Activated CD4-positive, alpha-beta T cell treated with anti-CD3 and anti-CD28 coated beads, Interleukin-2, amount 10 ng/mL, durations not matched to agents 7 days and 5 days (primary cell): Measurements from ENCODE around the gene LPIN3. TPM values are rescaled to one million over a fixed set of nuclear protein-coding genes. Genes with fewer than 3 reads are reported as not detected.

ENCODE experiments used
- CTCF ChIA-PET: fragments of 350-600 bp; sonication (Branson Sonifier 250); formaldehyde crosslinking; loops from one replicate; lab custom pipeline; 2021; ENCODE audit warnings: antibody characterized with exemption; lab: Charles Lee
- POLR2A ChIA-PET: fragments of 350-600 bp; sonication (Branson Sonifier 250); formaldehyde crosslinking; loops from one replicate; lab custom pipeline; 2021; ENCODE audit warnings: antibody characterized with exemption; lab: Charles Lee
- DNase-seq: peaks from one replicate; pipeline ENCODE4 v3.0.0-alpha.2; 2020
- H3K27ac Mint-ChIP-seq: one replicate; pipeline ENCODE4 v1.8.0; 2021; ENCODE audit warnings: mild to moderate bottlenecking, moderate library complexity, mixed read lengths
- H3K27me3 Mint-ChIP-seq: one replicate; pipeline ENCODE4 v1.8.0; 2021; ENCODE audit warnings: mixed read lengths
- H3K36me3 Mint-ChIP-seq: one replicate; pipeline ENCODE4 v1.8.0; 2021; ENCODE audit warnings: low read depth, mixed read lengths
- H3K4me1 Mint-ChIP-seq: one replicate; pipeline ENCODE4 v1.8.0; 2021; ENCODE audit warnings: mixed read lengths
- H3K4me3 Mint-ChIP-seq: one replicate; pipeline ENCODE4 v1.8.0; 2021; ENCODE audit warnings: mild to moderate bottlenecking, moderate library complexity, mixed read lengths
- H3K9me3 Mint-ChIP-seq: one replicate; pipeline ENCODE4 v1.8.0; 2021; ENCODE audit warnings: mixed read lengths
- total RNA-seq, 2 experiments: library from RNA; stranded (reverse); gene quantifications; one replicate each; pipeline ENCODE4 v1.2.3, GENCODE V29; 2021

The LPIN3 gene
- total RNA-seq, 2 experiments from 2014 or later: 4.3 to 4.6 TPM

- CTCF ChIA-PET: interaction anchor here (0.6 kb wide), 1 partner anchor 177 kb away, joined by 3 read pairs; no protein-coding TSS in a partner anchor
- DNase-seq: no peak
- H3K27ac Mint-ChIP-seq: no peak overlapping the region
- no peaks in the 10 kb centered on the region for H3K9me3 Mint-ChIP-seq
- no peak overlapping the region for H3K4me3 Mint-ChIP-seq
- H3K27me3 Mint-ChIP-seq: peaks cover 28% of the 10 kb centered on the region
- H3K36me3 Mint-ChIP-seq: no peaks in the 10 kb centered on the region
- POLR2A ChIA-PET: no interaction called here
- H3K4me1 Mint-ChIP-seq: peaks cover 15% of the 10 kb centered on the region
Observed at GRCh38 chr20:41379551-41379950, 38.9 kb downstream of the LPIN3 start.

GRCh38 chr20:41380551-41381193 is 40.1 kb downstream of the LPIN3 start:
- Mint-ChIP-seq H3K4me1 (peaks cover 15% of the 10 kb centered on the region), H3K9me3 (no peaks in the 10 kb centered on the region), H3K36me3 (no peaks in the 10 kb centered on the region), H3K27ac (no peak overlapping the region), H3K4me3 (no peak overlapping the region), H3K27me3 (peaks cover 28% of the 10 kb centered on the region)
- ChIA-PET CTCF (no interaction called here), POLR2A (no interaction called here)
- no peak for DNase-seq

GRCh38 chr20:41382791-41383305 is 42.2 kb downstream of the LPIN3 start:
- Mint-ChIP-seq H3K36me3 (no peaks in the 10 kb centered on the region), H3K27ac (no peak overlapping the region), H3K9me3 (no peaks in the 10 kb centered on the region), H3K27me3 (peaks cover 19% of the 10 kb centered on the region), H3K4me3 (no peak overlapping the region), H3K4me1 (peaks cover 15% of the 10 kb centered on the region)
- no peak for DNase-seq
- ChIA-PET POLR2A (no interaction called here), CTCF (no interaction called here)

- Mint-ChIP-seq H3K36me3 (no peaks in the 10 kb centered on the region), H3K4me3 (no peak overlapping the region), H3K27me3 (peaks cover 4% of the 10 kb centered on the region), H3K9me3 (no peaks in the 10 kb centered on the region), H3K27ac (no peak overlapping the region), H3K4me1 (no peaks in the 10 kb centered on the region)
- POLR2A ChIA-PET: no interaction called here
- no peak for DNase-seq
- CTCF ChIA-PET: no interaction called here
Observed at GRCh38 chr20:41386502-41387427, 46.1 kb downstream of the LPIN3 start.

- no peak for DNase-seq
- no peak overlapping the region for H3K4me3 Mint-ChIP-seq
Observed at GRCh38 chr20:41387444-41387851, 46.8 kb downstream of the LPIN3 start.

GRCh38 chr20:41390889-41391288 is 50.3 kb downstream of the LPIN3 start:
- no peaks in the 10 kb centered on the region for H3K4me1 Mint-ChIP-seq
- no peak overlapping the region for H3K27ac Mint-ChIP-seq
- no peak for DNase-seq
- CTCF ChIA-PET: no interaction called here
- no peaks in the 10 kb centered on the region for H3K9me3 Mint-ChIP-seq
- no peaks in the 10 kb centered on the region for H3K36me3 Mint-ChIP-seq
- POLR2A ChIA-PET: no interaction called here
- H3K4me3 Mint-ChIP-seq: no peak overlapping the region
- peaks cover 4% of the 10 kb centered on the region for H3K27me3 Mint-ChIP-seq

More at GRCh38 chr20:41387444-41387851, 46.8 kb downstream of the LPIN3 start:
- Mint-ChIP-seq H3K27me3 (peaks cover 4% of the 10 kb centered on the region), H3K36me3 (no peaks in the 10 kb centered on the region), H3K27ac (no peak overlapping the region), H3K9me3 (no peaks in the 10 kb centered on the region), H3K4me1 (no peaks in the 10 kb centered on the region)
- POLR2A ChIA-PET: no interaction called here
- CTCF ChIA-PET: no interaction called here

- no peaks in the 10 kb centered on the region for H3K9me3 Mint-ChIP-seq
- ChIA-PET POLR2A (no interaction called here), CTCF (no interaction called here)
- H3K27ac Mint-ChIP-seq: no peak overlapping the region
- peaks cover 4% of the 10 kb centered on the region for H3K27me3 Mint-ChIP-seq
- no peaks in the 10 kb centered on the region for H3K4me1 Mint-ChIP-seq
- H3K4me3 Mint-ChIP-seq: no peak overlapping the region
- H3K36me3 Mint-ChIP-seq: no peaks in the 10 kb centered on the region
- DNase-seq: no peak
Observed at GRCh38 chr20:41391587-41392001, 51.0 kb downstream of the LPIN3 start.

GRCh38 chr20:41392295-41392694 is 51.7 kb downstream of the LPIN3 start:
- DNase-seq: no peak
- no peak overlapping the region for H3K27ac Mint-ChIP-seq
- ChIA-PET CTCF (no interaction called here), POLR2A (no interaction called here)
- no peaks in the 10 kb centered on the region for H3K36me3 Mint-ChIP-seq
- peaks cover 4% of the 10 kb centered on the region for H3K27me3 Mint-ChIP-seq
- no peak overlapping the region for H3K4me3 Mint-ChIP-seq
- H3K4me1 Mint-ChIP-seq: no peaks in the 10 kb centered on the region
- no peaks in the 10 kb centered on the region for H3K9me3 Mint-ChIP-seq

GRCh38 chr20:41392871-41393704 is 52.5 kb downstream of the LPIN3 start:
- H3K27me3 Mint-ChIP-seq: peaks cover 4% of the 10 kb centered on the region
- no peaks in the 10 kb centered on the region for H3K4me1 Mint-ChIP-seq
- ChIA-PET CTCF (no interaction called here), POLR2A (no interaction called here)
- H3K27ac Mint-ChIP-seq: no peak overlapping the region
- DNase-seq: no peak
- H3K4me3 Mint-ChIP-seq: no peak overlapping the region
- H3K9me3 Mint-ChIP-seq: no peaks in the 10 kb centered on the region
- no peaks in the 10 kb centered on the region for H3K36me3 Mint-ChIP-seq

- peaks cover 3% of the 10 kb centered on the region for H3K27me3 Mint-ChIP-seq
- no peaks in the 10 kb centered on the region for H3K4me1 Mint-ChIP-seq
- ChIA-PET CTCF (no interaction called here), POLR2A (no interaction called here)
- H3K27ac Mint-ChIP-seq: no peak overlapping the region
- no peaks in the 10 kb centered on the region for H3K36me3 Mint-ChIP-seq
- DNase-seq: no peak
- H3K4me3 Mint-ChIP-seq: no peak overlapping the region
- H3K9me3 Mint-ChIP-seq: no peaks in the 10 kb centered on the region
Observed at GRCh38 chr20:41393705-41394066, 53.1 kb downstream of the LPIN3 start.

GRCh38 chr20:41394081-41394480 is 53.5 kb downstream of the LPIN3 start:
- Mint-ChIP-seq H3K27ac (no peak overlapping the region), H3K4me1 (no peaks in the 10 kb centered on the region)

GRCh38 chr20:41394931-41395666 is 54.5 kb downstream of the LPIN3 start:
- Mint-ChIP-seq H3K27ac (no peak overlapping the region), H3K27me3 (peaks cover 3% of the 10 kb centered on the region), H3K4me1 (no peaks in the 10 kb centered on the region), H3K36me3 (no peaks in the 10 kb centered on the region), H3K9me3 (no peaks in the 10 kb centered on the region), H3K4me3 (no peak overlapping the region)
- DNase-seq: no peak
- CTCF ChIA-PET: no interaction called here
- POLR2A ChIA-PET: no interaction called here

More at GRCh38 chr20:41394081-41394480, 53.5 kb downstream of the LPIN3 start:
- no peak overlapping the region for H3K4me3 Mint-ChIP-seq
- DNase-seq: no peak
- no peaks in the 10 kb centered on the region for H3K9me3 Mint-ChIP-seq
- ChIA-PET CTCF (no interaction called here), POLR2A (no interaction called here)
- peaks cover 3% of the 10 kb centered on the region for H3K27me3 Mint-ChIP-seq
- no peaks in the 10 kb centered on the region for H3K36me3 Mint-ChIP-seq
